ENCODE measurements around the gene PSIP1.

DNA sequence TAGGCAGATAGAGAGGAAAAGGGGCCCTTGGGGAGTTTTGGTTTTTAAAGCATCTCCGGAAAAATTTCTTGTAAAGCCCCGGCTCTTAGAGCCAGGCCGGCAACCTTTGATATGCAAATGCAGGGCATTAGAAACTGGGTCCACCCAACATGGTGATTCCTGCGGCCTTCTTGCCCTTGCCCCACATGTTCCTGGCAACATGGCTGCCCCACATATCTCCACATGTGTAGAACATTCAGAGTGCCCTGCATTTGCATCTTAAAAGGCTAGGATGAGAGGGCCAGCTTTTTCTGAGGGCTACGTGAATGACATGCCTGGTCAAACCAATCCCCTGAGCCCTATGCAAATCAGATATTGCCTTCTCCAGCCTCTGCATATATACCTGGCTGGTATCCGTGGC is 93.1 kb downstream of the PSIP1 start:
- TF ChIP-seq POLR2A (IDR thresholded peaks at IDR 0.05; ENCODE audit: low read depth) (no peak), POLR2AphosphoS5 (IDR thresholded peaks at IDR 0.05) (no peak), EP300 (IDR thresholded peaks at IDR 0.05) (no peak)
- TF ChIP-seq, protein P1, sequence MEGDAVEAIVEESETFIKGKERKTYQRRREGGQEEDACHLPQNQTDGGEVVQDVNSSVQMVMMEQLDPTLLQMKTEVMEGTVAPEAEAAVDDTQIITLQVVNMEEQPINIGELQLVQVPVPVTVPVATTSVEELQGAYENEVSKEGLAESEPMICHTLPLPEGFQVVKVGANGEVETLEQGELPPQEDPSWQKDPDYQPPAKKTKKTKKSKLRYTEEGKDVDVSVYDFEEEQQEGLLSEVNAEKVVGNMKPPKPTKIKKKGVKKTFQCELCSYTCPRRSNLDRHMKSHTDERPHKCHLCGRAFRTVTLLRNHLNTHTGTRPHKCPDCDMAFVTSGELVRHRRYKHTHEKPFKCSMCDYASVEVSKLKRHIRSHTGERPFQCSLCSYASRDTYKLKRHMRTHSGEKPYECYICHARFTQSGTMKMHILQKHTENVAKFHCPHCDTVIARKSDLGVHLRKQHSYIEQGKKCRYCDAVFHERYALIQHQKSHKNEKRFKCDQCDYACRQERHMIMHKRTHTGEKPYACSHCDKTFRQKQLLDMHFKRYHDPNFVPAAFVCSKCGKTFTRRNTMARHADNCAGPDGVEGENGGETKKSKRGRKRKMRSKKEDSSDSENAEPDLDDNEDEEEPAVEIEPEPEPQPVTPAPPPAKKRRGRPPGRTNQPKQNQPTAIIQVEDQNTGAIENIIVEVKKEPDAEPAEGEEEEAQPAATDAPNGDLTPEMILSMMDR (IDR thresholded peaks at IDR 0.05) = no peak
